BE2C (cell line): ENCODE measurements around the gene SUSD3.

Experiments
- DNase-seq: peaks from one replicate; pipeline ENCODE4 v3.0.0-alpha.2; 2020
- H3K27me3 ChIP-seq: fragments of 250-450 bp; sonication (Bioruptor Pico); 2 replicates; pipeline ENCODE4 v1.5.1; 2020; ENCODE audit warnings: mild to moderate bottlenecking
- H3K36me3 ChIP-seq: fragments of 250-450 bp; sonication (Bioruptor Pico); 2 replicates; pipeline ENCODE4 v1.5.1; 2020; ENCODE audit warnings: mild to moderate bottlenecking
- H3K4me1 ChIP-seq: fragments of 250-450 bp; sonication (Bioruptor Pico); 2 replicates; pipeline ENCODE4 v1.5.1; 2020
- H3K4me3 ChIP-seq: 2 replicates; pipeline ENCODE4 v1.5.1; 2011; ENCODE audit warnings: low read depth, low read length
- H3K9me3 ChIP-seq: fragments of 250-450 bp; sonication (Bioruptor Pico); 2 replicates; pipeline ENCODE4 v1.5.1; 2020
- TF ChIP-seq, protein P1 (sequence below): IDR thresholded peaks from 2 replicates; pipeline ENCODE4 v1.5.1; 2012; ENCODE audit warnings: mild to moderate bottlenecking, low read depth, low read length

Gene SUSD3

GRCh38 chr9:93076101-93076791, 17.7 kb downstream of the SUSD3 start:
- TF ChIP-seq, protein P1, sequence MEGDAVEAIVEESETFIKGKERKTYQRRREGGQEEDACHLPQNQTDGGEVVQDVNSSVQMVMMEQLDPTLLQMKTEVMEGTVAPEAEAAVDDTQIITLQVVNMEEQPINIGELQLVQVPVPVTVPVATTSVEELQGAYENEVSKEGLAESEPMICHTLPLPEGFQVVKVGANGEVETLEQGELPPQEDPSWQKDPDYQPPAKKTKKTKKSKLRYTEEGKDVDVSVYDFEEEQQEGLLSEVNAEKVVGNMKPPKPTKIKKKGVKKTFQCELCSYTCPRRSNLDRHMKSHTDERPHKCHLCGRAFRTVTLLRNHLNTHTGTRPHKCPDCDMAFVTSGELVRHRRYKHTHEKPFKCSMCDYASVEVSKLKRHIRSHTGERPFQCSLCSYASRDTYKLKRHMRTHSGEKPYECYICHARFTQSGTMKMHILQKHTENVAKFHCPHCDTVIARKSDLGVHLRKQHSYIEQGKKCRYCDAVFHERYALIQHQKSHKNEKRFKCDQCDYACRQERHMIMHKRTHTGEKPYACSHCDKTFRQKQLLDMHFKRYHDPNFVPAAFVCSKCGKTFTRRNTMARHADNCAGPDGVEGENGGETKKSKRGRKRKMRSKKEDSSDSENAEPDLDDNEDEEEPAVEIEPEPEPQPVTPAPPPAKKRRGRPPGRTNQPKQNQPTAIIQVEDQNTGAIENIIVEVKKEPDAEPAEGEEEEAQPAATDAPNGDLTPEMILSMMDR: no peak
- no peaks in the 10 kb centered on the region for H3K36me3 ChIP-seq
- H3K9me3 ChIP-seq: no peaks in the 10 kb centered on the region
- no peaks in the 10 kb centered on the region for H3K27me3 ChIP-seq
- peaks cover 12% of the 10 kb centered on the region for H3K4me1 ChIP-seq
- no peak overlapping the region for H3K4me3 ChIP-seq
- no peak for DNase-seq

GRCh38 chr9:93076792-93077128, 18.3 kb downstream of the SUSD3 start:
- Histone ChIP-seq H3K9me3 (no peaks in the 10 kb centered on the region), H3K4me1 (peaks cover 12% of the 10 kb centered on the region), H3K27me3 (no peaks in the 10 kb centered on the region), H3K4me3 (no peak overlapping the region), H3K36me3 (no peaks in the 10 kb centered on the region)
- DNase-seq: no peak
- TF ChIP-seq, protein P1: no peak

DNA sequence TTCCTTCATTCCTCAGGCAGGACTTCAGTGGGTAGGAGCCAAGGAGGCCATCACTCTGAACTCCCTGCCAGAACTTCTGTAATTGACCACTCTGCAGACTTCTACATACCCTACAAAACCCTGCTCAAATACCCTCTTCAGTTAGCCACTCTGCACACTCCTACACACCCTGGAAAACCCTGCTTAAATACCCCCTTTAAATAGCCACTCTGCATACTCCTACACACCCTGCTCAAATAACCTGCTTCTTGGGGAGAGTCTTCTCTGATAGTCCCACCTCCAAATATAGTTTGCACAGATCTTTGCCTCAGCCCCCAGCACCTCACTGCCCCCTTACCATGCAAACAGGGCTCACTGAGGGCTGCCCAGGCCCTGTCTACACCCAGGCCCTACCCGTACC, 18.9 kb downstream of the SUSD3 start:
- Histone ChIP-seq H3K27me3 (no peaks in the 10 kb centered on the region), H3K4me1 (peaks cover 6% of the 10 kb centered on the region), H3K36me3 (no peaks in the 10 kb centered on the region), H3K9me3 (no peaks in the 10 kb centered on the region), H3K4me3 (no peak overlapping the region)
- no peak for DNase-seq
- TF ChIP-seq, protein P1: no peak

DNA sequence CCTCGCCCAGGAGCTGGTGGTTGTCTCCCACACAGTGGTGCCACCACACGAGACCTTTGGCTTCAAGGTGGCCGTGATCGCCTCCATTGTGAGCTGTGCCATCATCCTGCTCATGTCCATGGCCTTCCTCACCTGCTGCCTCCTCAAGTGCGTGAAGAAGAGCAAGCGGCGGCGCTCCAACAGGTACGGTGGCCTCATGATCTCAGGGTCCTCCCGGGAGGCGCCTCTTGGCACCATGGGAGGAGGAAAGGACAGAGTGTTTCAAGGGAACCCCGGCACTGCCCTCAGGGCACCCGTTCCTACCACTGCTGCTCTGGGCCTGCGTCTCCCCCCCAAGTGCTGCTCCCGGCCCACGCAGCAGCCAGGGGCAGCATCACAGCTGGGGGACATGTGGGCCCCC, 19.3 kb downstream of the SUSD3 start:
- Histone ChIP-seq H3K36me3 (no peaks in the 10 kb centered on the region), H3K9me3 (no peaks in the 10 kb centered on the region), H3K4me1 (peaks cover 1% of the 10 kb centered on the region), H3K27me3 (no peaks in the 10 kb centered on the region), H3K4me3 (no peak overlapping the region)
- no peak for DNase-seq
- TF ChIP-seq, protein P1: no peak

DNA sequence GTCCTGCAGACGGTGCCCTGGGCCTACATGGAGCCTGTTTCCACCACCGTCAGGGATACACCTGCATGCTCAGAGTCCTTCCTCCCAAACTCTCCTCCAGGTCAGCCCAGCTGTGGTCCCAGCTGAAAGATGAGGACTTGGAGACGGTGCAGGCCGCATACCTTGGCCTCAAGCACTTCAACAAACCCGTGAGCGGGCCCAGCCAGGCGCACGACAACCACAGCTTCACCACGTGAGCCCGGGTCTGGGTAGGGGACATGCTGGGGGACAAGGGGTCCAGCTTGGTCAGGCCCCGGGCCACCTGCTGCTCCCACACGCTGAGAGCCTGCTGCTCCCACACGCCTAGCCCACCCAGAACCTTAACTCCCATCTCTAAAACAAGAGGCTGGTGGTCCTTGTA, 20.9 kb downstream of the SUSD3 start:
- H3K9me3 ChIP-seq: no peaks in the 10 kb centered on the region
- H3K4me1 ChIP-seq: no peaks in the 10 kb centered on the region
- TF ChIP-seq, protein P1: no peak
- no peak for DNase-seq
- H3K27me3 ChIP-seq: no peaks in the 10 kb centered on the region
- H3K36me3 ChIP-seq: no peaks in the 10 kb centered on the region
- no peak overlapping the region for H3K4me3 ChIP-seq

DNA sequence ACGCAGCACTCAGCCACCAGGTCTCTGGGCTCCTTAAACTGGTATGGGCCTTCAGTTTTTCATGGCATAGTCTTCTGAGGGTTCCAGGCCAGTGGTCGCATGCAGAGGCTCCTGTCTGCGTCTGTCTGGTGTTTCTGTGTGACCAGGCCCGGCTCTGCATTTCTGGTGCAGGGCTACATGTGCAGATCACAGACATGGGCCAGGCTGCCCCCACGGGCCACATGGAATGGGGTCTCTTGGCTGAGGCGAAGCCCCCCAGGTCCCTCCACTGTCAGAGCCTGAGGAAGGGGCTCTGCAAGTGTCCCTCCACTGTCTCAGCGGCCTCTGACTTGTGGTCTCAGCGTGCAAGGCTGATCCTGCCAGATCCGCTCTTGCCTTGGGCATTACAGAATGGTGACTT, 21.9 kb downstream of the SUSD3 start:
- H3K4me3 ChIP-seq: no peak overlapping the region
- H3K27me3 ChIP-seq: no peaks in the 10 kb centered on the region
- H3K9me3 ChIP-seq: no peaks in the 10 kb centered on the region
- TF ChIP-seq, protein P1: no peak
- H3K4me1 ChIP-seq: no peaks in the 10 kb centered on the region
- H3K36me3 ChIP-seq: no peaks in the 10 kb centered on the region
- no peak for DNase-seq
